Caki2 (cell line): ENCODE results near the gene MAPRE3. TPM values are rescaled to one million over a fixed set of nuclear protein-coding genes. Genes with fewer than 3 reads are reported as not detected.

Experiments used
- DNase-seq: peaks from one replicate; pipeline ENCODE4 v3.0.0-alpha.2; 2015; ENCODE audit warnings: low read depth
- in situ Hi-C: cut with HindIII; loops from 2 replicates; pipeline ENCODE4 v1.10.0; 2016; ENCODE audit warnings: low sequenced_read_pairs, low pct_unique_long_range_greater_than_20kb, mixed read lengths
- total RNA-seq: library from RNA; depleted of rRNA; stranded (reverse); fragments of >200 nt; shearing (Covaris generic); gene quantifications from 2 replicates; pipeline ENCODE4 v1.2.3, GENCODE V29; 2014; ENCODE audit warnings: low replicate concordance

The MAPRE3 gene
- total RNA-seq, 1 experiment from 2014 or later = 33.5 TPM

GRCh38 chr2:27050996-27051901 is 80.8 kb downstream of the MAPRE3 start, which contains the start of gene AGBL5:
Gene AGBL5, plus strand, starts transcription at chr2:27051668. Its CDS starts 1,291 bp downstream, at chr2:27052959.
- in situ Hi-C loops = no loop called here
- DNase-seq = peak; percentile 96

GRCh38 chr2:27051902-27052645 is 81.6 kb downstream of the MAPRE3 start:
- in situ Hi-C loops = no loop called here
- no peak for DNase-seq

- no peak for DNase-seq
- in situ Hi-C loops = no loop called here
Measured at GRCh38 chr2:27053321-27053720, 82.9 kb downstream of the MAPRE3 start.

GRCh38 chr2:27053776-27054175 is 83.3 kb downstream of the MAPRE3 start:
- no peak for DNase-seq
- in situ Hi-C loops = no loop called here

- in situ Hi-C loops = no loop called here
Measured at GRCh38 chr2:27054721-27055120, 84.3 kb downstream of the MAPRE3 start.

GRCh38 chr2:27057184-27057583 is 86.7 kb downstream of the MAPRE3 start:
- DNase-seq = no peak
- in situ Hi-C loops = no loop called here

More at GRCh38 chr2:27054721-27055120, 84.3 kb downstream of the MAPRE3 start:
- no peak for DNase-seq

GRCh38 chr2:27058210-27058609 is 87.8 kb downstream of the MAPRE3 start:
- no peak for DNase-seq
- in situ Hi-C loops = no loop called here

GRCh38 chr2:27059141-27059820 is 88.8 kb downstream of the MAPRE3 start:
- in situ Hi-C loops = no loop called here
- no peak for DNase-seq

- no peak for DNase-seq
- in situ Hi-C loops = no loop called here
Measured at GRCh38 chr2:27060323-27060722, 89.9 kb downstream of the MAPRE3 start.

GRCh38 chr2:27065128-27065527 is 94.7 kb downstream of the MAPRE3 start:
- DNase-seq = no peak
- in situ Hi-C loops = no loop called here

GRCh38 chr2:27067385-27067784 is 96.9 kb downstream of the MAPRE3 start:
- in situ Hi-C loops = no loop called here
- no peak for DNase-seq

- in situ Hi-C loops = no loop called here
- no peak for DNase-seq
Measured at GRCh38 chr2:27069436-27069835, 99.0 kb downstream of the MAPRE3 start.

GRCh38 chr2:27069961-27070618 is 99.7 kb downstream of the MAPRE3 start:
- in situ Hi-C loops = no loop called here
- no peak for DNase-seq

- in situ Hi-C loops = no loop called here
- no peak for DNase-seq
Measured at GRCh38 chr2:27070653-27071276, 100.3 kb downstream of the MAPRE3 start.

GRCh38 chr2:27071277-27071989 is 101.0 kb downstream of the MAPRE3 start, which contains the start of gene OST4:
Gene OST4, minus strand, starts transcription at chr2:27071654.
- in situ Hi-C loops = no loop called here
- peak; percentile 89 for DNase-seq

GRCh38 chr2:27071990-27072830 is 101.8 kb downstream of the MAPRE3 start:
- in situ Hi-C loops = no loop called here
- no peak for DNase-seq
